AG09309 (cell line): ENCODE measurements around the gene DYNLRB2.

Experiments
- DNase-seq: peaks from one replicate; pipeline ENCODE4 v3.0.0-alpha.2; 2010; ENCODE audit warnings: low read depth
- H3K4me3 ChIP-seq: 2 replicates; pipeline ENCODE4 v1.5.1; 2011; ENCODE audit warnings: mild to moderate bottlenecking, low read depth, low read length, moderate library complexity; ENCODE audit not compliant: control insufficient read depth
- TF ChIP-seq, protein P1 (sequence below): IDR thresholded peaks from 2 replicates; pipeline ENCODE4 v1.5.1; 2011; ENCODE audit warnings: mild to moderate bottlenecking, low read depth, low read length, inconsistent platforms; ENCODE audit not compliant: insufficient read depth, control insufficient read depth; ENCODE audit errors: missing control alignments

DYNLRB2 gene

DNA sequence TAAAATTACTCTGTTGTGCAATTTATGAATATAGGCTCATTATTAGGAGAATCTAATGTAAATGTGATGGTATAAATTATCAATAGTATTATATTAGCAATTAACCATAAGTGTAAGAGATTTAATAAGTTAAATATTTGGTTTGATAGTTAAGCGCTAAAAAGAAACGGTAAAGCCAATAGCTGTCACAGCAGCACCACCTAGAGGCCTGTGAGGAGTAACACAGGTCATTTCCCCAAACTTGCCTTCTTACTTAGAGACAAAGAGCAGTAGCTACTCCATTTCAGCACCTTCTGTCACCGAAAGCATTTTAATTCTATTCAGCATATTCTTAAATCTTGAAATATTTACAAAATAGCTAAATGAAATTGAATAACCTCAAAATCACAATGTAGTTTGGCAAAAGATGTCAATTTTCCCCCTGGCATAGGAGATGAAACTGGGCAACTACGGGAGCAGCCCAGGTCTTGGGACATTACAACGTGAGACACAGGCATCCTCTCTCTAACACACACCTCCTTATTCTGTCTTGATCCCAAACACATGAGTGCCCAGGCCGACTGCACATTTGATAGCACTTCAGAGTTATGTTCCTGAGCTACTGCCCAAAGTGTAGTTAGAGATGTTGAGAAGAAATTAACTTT lies 14.3 kb upstream of the DYNLRB2 start:
- H3K4me3 ChIP-seq = no peak overlapping the region
- peak; percentile 25 for DNase-seq
- TF ChIP-seq, protein P1, sequence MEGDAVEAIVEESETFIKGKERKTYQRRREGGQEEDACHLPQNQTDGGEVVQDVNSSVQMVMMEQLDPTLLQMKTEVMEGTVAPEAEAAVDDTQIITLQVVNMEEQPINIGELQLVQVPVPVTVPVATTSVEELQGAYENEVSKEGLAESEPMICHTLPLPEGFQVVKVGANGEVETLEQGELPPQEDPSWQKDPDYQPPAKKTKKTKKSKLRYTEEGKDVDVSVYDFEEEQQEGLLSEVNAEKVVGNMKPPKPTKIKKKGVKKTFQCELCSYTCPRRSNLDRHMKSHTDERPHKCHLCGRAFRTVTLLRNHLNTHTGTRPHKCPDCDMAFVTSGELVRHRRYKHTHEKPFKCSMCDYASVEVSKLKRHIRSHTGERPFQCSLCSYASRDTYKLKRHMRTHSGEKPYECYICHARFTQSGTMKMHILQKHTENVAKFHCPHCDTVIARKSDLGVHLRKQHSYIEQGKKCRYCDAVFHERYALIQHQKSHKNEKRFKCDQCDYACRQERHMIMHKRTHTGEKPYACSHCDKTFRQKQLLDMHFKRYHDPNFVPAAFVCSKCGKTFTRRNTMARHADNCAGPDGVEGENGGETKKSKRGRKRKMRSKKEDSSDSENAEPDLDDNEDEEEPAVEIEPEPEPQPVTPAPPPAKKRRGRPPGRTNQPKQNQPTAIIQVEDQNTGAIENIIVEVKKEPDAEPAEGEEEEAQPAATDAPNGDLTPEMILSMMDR = peak; percentile 85

GRCh38 chr16:80527297-80527696 lies 13.5 kb upstream of the DYNLRB2 start:
- TF ChIP-seq, protein P1 = peak; percentile 53
- no peak for DNase-seq
- no peak overlapping the region for H3K4me3 ChIP-seq

GRCh38 chr16:80530479-80530878 lies 10.3 kb upstream of the DYNLRB2 start:
- H3K4me3 ChIP-seq = no peak overlapping the region
- TF ChIP-seq, protein P1 = no peak
- DNase-seq = no peak

DNA sequence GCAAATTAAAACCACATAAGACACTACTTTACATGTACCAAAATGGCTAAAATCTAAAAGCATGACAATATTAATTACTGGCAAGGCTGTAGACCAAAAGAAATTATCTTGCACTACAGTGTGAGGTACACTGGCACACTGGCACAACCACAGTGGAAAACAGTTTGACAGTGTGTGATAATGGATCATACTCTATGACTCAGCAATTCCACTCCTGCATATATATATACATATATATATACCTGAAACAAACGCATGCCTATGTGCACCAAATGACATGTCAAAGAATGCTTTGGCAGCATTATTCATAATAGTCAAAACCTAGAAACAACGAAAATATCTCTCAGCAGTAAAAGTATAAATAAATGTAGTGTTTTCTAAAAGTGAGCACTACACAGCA lies 4.6 kb upstream of the DYNLRB2 start:
- TF ChIP-seq, protein P1 = no peak
- H3K4me3 ChIP-seq = no peak overlapping the region
- DNase-seq = no peak

- TF ChIP-seq, protein P1 = no peak
- DNase-seq = no peak
Observed at GRCh38 chr16:80541306-80541694, 507 bp downstream of the DYNLRB2 start.

GRCh38 chr16:80543162-80543561 lies 2.4 kb downstream of the DYNLRB2 start:
- no peak overlapping the region for H3K4me3 ChIP-seq
- DNase-seq = no peak
- TF ChIP-seq, protein P1 = no peak

More at GRCh38 chr16:80541306-80541694, 507 bp downstream of the DYNLRB2 start:
- peak overlapping the region; percentile 73 for H3K4me3 ChIP-seq
